Stomach (tissue), 9 donors: Measurements from ENCODE around the gene RGL2. TPM values are rescaled to one million over a fixed set of nuclear protein-coding genes. Genes with fewer than 3 reads are reported as not detected.

Source experiments
- DNase-seq, 2 donors: peaks; one replicate each; pipeline versions ENCODE4 v3.0.0 to v3.0.0-alpha.2; 2013 to 2019
- H3K27ac ChIP-seq, 5 donors: fragments of 200-600 bp in 4 of 5; sonication (generic) in 4 of 5; one replicate each; pipeline ENCODE4 v1.5.1; 2013 to 2019; ENCODE audit warnings: mild to moderate bottlenecking in 1 of 5, moderate library complexity in 1 of 5
- H3K27me3 ChIP-seq, 3 donors: fragments of 200-600 bp; sonication (generic); one replicate each; pipeline ENCODE4 v1.5.1; 2017 to 2019; ENCODE audit warnings: mixed run types in 1 of 3
- H3K36me3 ChIP-seq, 4 donors: fragments of 200-600 bp; sonication (generic); 1 replicate in 3 of 4; 2 replicates in 1 of 4; pipeline ENCODE4 v1.5.1; 2016 to 2019
- H3K4me1 ChIP-seq, 4 donors: fragments of 200-600 bp; sonication (generic); one replicate each; pipeline ENCODE4 v1.5.1; 2016 to 2019
- H3K4me3 ChIP-seq, 4 donors: fragments of 200-600 bp; sonication (generic) in 3 of 4; one replicate each; pipeline ENCODE4 v1.5.1; 2016 to 2019; ENCODE audit warnings: mild to moderate bottlenecking in 1 of 4
- H3K9me3 ChIP-seq, 4 donors: fragments of 200-600 bp; sonication (generic); one replicate each; pipeline ENCODE4 v1.5.1; 2016 to 2019
- CTCF ChIP-seq, 7 experiments: fragments of 450-650 bp in 4 of 7; fragments of 200-600 bp in 3 of 7; sonication (generic) in 3 of 7; IDR thresholded peaks; one replicate each; pipeline ENCODE4 v1.5.1; 2016 to 2019; ENCODE audit warnings: antibody characterized with exemption in 7 of 7, control low read depth in 2 of 7, mild to moderate bottlenecking in 1 of 7
- EP300 ChIP-seq: sonication (generic); formaldehyde crosslinking; IDR thresholded peaks from one replicate; pipeline ENCODE4 v1.6.1; 2017; ENCODE audit warnings: antibody characterized with exemption
- POLR2A ChIP-seq, 4 donors: fragments of 450-650 bp; IDR thresholded peaks; one replicate each; pipeline ENCODE4 v1.6.1; 2016; ENCODE audit warnings: antibody characterized with exemption in 4 of 4, control low read depth in 2 of 4, mild to moderate bottlenecking in 1 of 4, moderate library complexity in 1 of 4
- POLR2AphosphoS5 ChIP-seq, 3 donors: sonication (generic); formaldehyde crosslinking; IDR thresholded peaks; one replicate each; pipeline ENCODE4 v1.6.1; 2016; ENCODE audit warnings: antibody characterized with exemption in 3 of 3
- WGBS, 5 donors: extraction: QIAGEN DNeasy Blood & Tissue Kit in 3 of 5; methylation state at CpG; one replicate each; pipeline versions ENCODE4 v1.1.5 to v1.1.7; 2013 to 2018; 5-methylcytosine and 5-hydroxymethylcytosine counted together
- intact Hi-C: fragments of 100-400 bp; cut with DNase I; formaldehyde crosslinking; loops from one replicate; pipeline ENCODE4 v1.15.1; 2023; ENCODE audit warnings: low total_unique reads
- polyA plus RNA-seq, 3 donors: library from polyadenylated mRNA; stranded (reverse); fragments of 200-250 nt; gene quantifications; one replicate each; pipeline ENCODE4 v1.2.3, GENCODE V29; 2013
- total RNA-seq, 5 donors: library from RNA; depleted of rRNA; stranded (reverse); fragments of >200 nt; gene quantifications; one replicate each; pipeline versions ENCODE4 v1.1.0 to v1.2.3, GENCODE V29; 2014 to 2016
- donor health status: healthy with polysubstance abuse.
- donor health status: Bipolar disorder and iron deficiency.
- donor health status: healthy.

Gene RGL2
- total and polyA plus RNA-seq, 8 donors, result 10.4 to 112 (median 48.5) TPM

- TF ChIP-seq CTCF (IDR thresholded peaks at IDR 0.05) (no peak), POLR2AphosphoS5 (IDR thresholded peaks at IDR 0.05) (no peak), POLR2A (IDR thresholded peaks at IDR 0.05) (no peak), EP300 (no peak)
- Histone ChIP-seq H3K4me3 (no peak overlapping the region), H3K27ac (no peak overlapping the region), H3K4me1 (no peaks in the 10 kb centered on the region), H3K36me3 (no peaks in the 10 kb centered on the region), H3K27me3 (peaks cover 0 to 19% (median 0%) of the 10 kb centered on the region in 3 donors), H3K9me3 (no peaks in the 10 kb centered on the region)
- 57 to 69% (median 66%) methylated on average over 3 of the region's 3 CpGs for WGBS, 5 donors
- DNase-seq, result no peak
- intact Hi-C loops, result loop anchor here (10.0 kb wide), 1 partner anchor 237 kb away; the partner anchor contains the start of gene HLA-DOA
These were observed 56.8 kb downstream of the RGL2 start for GRCh38 chr6:33241968-33242367.

Other genes starting within 250 kb of the RGL2 start
- 100 to 1,000 TPM in 1 of 5 donors, 10 to 100 TPM in 3, under 1 TPM in 1; 0.29 to 171 (median 39.7) TPM for gene HLA-DPA1, start 225.3 kb downstream of the RGL2 start, total RNA-seq
- 10 to 100 TPM; 14.3 to 34.1 (median 23.3) TPM for gene HLA-DPA1, start 225.3 kb downstream of the RGL2 start, polyA plus RNA-seq
- 10 to 100 TPM in 4 of 5 donors, not detected in 1; 10.7 to 46.6 (median 31.9) TPM for gene HLA-DPB1, start 223.0 kb downstream of the RGL2 start, total RNA-seq
- gene HLA-DPB1, start 223.0 kb downstream of the RGL2 start, polyA plus RNA-seq, result 10 to 100 TPM; 48.3 to 62.2 (median 51.1) TPM
- gene COL11A2, start 106.5 kb downstream of the RGL2 start, total RNA-seq, result 1 to 10 TPM in 1 of 5 donors, under 1 TPM in 2, not detected in 2; under 0.01 to 1.5 (median 0.87) TPM
- under 1 TPM in 2 of 3 donors, not detected in 1; 0.19 to 0.88 TPM for gene COL11A2, start 106.5 kb downstream of the RGL2 start, polyA plus RNA-seq
- 10 to 100 TPM in 3 of 5 donors, 1 to 10 TPM in 2; 2.9 to 50.4 (median 10.7) TPM for gene RXRB, start 98.3 kb downstream of the RGL2 start, total RNA-seq
- gene RXRB, start 98.3 kb downstream of the RGL2 start, polyA plus RNA-seq, result 10 to 100 TPM; 15.9 to 32.7 (median 17.3) TPM
- gene SLC39A7, start 98.1 kb downstream of the RGL2 start, total RNA-seq, result 100 to 1,000 TPM in 1 of 5 donors, 10 to 100 TPM in 3, 1 to 10 TPM in 1; 9.3 to 119 (median 75.8) TPM
- gene SLC39A7, start 98.1 kb downstream of the RGL2 start, polyA plus RNA-seq, result 10 to 100 TPM; 33.6 to 59.8 (median 54.5) TPM
- 10 to 100 TPM in 2 of 5 donors, 1 to 10 TPM in 2, not detected in 1; 8.0 to 24.8 (median 14.5) TPM for gene HSD17B8, start 94.3 kb downstream of the RGL2 start, total RNA-seq
- 10 to 100 TPM; 21.5 to 29.9 (median 24.5) TPM for gene HSD17B8, start 94.3 kb downstream of the RGL2 start, polyA plus RNA-seq
- 100 to 1,000 TPM in 1 of 5 donors, 10 to 100 TPM in 4; 14.3 to 140 (median 20.7) TPM for gene RING1, start 90.4 kb downstream of the RGL2 start, total RNA-seq
- gene RING1, start 90.4 kb downstream of the RGL2 start, polyA plus RNA-seq, result 10 to 100 TPM; 35.1 to 45.4 (median 37.4) TPM
- 10 to 100 TPM; 39.7 to 89.3 (median 59.4) TPM for gene VPS52, start 27.1 kb downstream of the RGL2 start, total RNA-seq
- 10 to 100 TPM; 22.6 to 37.2 (median 25.3) TPM for gene VPS52, start 27.1 kb downstream of the RGL2 start, polyA plus RNA-seq
- gene RPS18, start 26.9 kb downstream of the RGL2 start, total RNA-seq, result 1,000 to 10,000 TPM in 4 of 5 donors, 100 to 1,000 TPM in 1; 279 to 3,666 (median 1,718) TPM
- gene RPS18, start 26.9 kb downstream of the RGL2 start, polyA plus RNA-seq, result 1,000 to 10,000 TPM; 4,575 to 9,227 (median 6,928) TPM
- 10 to 100 TPM in 4 of 5 donors, not detected in 1; 10.8 to 42.9 (median 32.6) TPM for gene B3GALT4, start 21.8 kb downstream of the RGL2 start, total RNA-seq
- gene B3GALT4, start 21.8 kb downstream of the RGL2 start, polyA plus RNA-seq, result 10 to 100 TPM in 2 of 3 donors, 1 to 10 TPM in 1; 9.8 to 11.5 (median 10.5) TPM
- 10 to 100 TPM; 42.9 to 72.9 (median 54.5) TPM for gene WDR46, start 9.7 kb downstream of the RGL2 start, total RNA-seq
- 10 to 100 TPM; 47.5 to 65.1 (median 54.4) TPM for gene WDR46, start 9.7 kb downstream of the RGL2 start, polyA plus RNA-seq
- gene PFDN6, start 9.3 kb downstream of the RGL2 start, total RNA-seq, result 10 to 100 TPM in 3 of 5 donors, 1 to 10 TPM in 1, not detected in 1; 9.7 to 32.9 (median 12.8) TPM
- gene PFDN6, start 9.3 kb downstream of the RGL2 start, polyA plus RNA-seq, result 100 to 1,000 TPM; 117 to 265 (median 202) TPM
- gene TAPBP, start 15.1 kb upstream of the RGL2 start, total RNA-seq, result 100 to 1,000 TPM in 2 of 5 donors, 10 to 100 TPM in 3; 29.0 to 242 (median 59.5) TPM
- 10 to 100 TPM; 17.0 to 53.5 (median 37.5) TPM for gene TAPBP, start 15.1 kb upstream of the RGL2 start, polyA plus RNA-seq
- gene ZBTB22, start 18.8 kb upstream of the RGL2 start, total RNA-seq, result 10 to 100 TPM in 4 of 5 donors, 1 to 10 TPM in 1; 1.2 to 45.2 (median 11.9) TPM
- gene ZBTB22, start 18.8 kb upstream of the RGL2 start, polyA plus RNA-seq, result 10 to 100 TPM in 2 of 3 donors, 1 to 10 TPM in 1; 9.8 to 11.8 (median 10.5) TPM
- gene DAXX, start 24.0 kb upstream of the RGL2 start, total RNA-seq, result 100 to 1,000 TPM in 2 of 5 donors, 10 to 100 TPM in 3; 18.2 to 127 (median 59.8) TPM
- 10 to 100 TPM; 27.5 to 31.3 (median 27.5) TPM for gene DAXX, start 24.0 kb upstream of the RGL2 start, polyA plus RNA-seq
- gene KIFC1, start 92.9 kb upstream of the RGL2 start, total RNA-seq, result 10 to 100 TPM in 1 of 5 donors, 1 to 10 TPM in 3, not detected in 1; 4.2 to 15.4 (median 6.7) TPM
- 1 to 10 TPM in 2 of 3 donors, under 1 TPM in 1; 0.46 to 9.9 (median 5.4) TPM for gene KIFC1, start 92.9 kb upstream of the RGL2 start, polyA plus RNA-seq
- 100 to 1,000 TPM in 1 of 5 donors, 10 to 100 TPM in 4; 22.0 to 125 (median 70.0) TPM for gene PHF1, start 112.1 kb upstream of the RGL2 start, total RNA-seq
- 10 to 100 TPM; 56.3 to 99.9 (median 68.7) TPM for gene PHF1, start 112.1 kb upstream of the RGL2 start, polyA plus RNA-seq
- gene CUTA, start 119.2 kb upstream of the RGL2 start, total RNA-seq, result 100 to 1,000 TPM in 3 of 5 donors, 10 to 100 TPM in 2; 12.8 to 203 (median 101) TPM
- gene CUTA, start 119.2 kb upstream of the RGL2 start, polyA plus RNA-seq, result 100 to 1,000 TPM; 162 to 233 (median 165) TPM
- 10 to 100 TPM in 2 of 5 donors, 1 to 10 TPM in 2, under 1 TPM in 1; 0.58 to 78.8 (median 7.7) TPM for gene SYNGAP1, start 121.1 kb upstream of the RGL2 start, total RNA-seq
- gene SYNGAP1, start 121.1 kb upstream of the RGL2 start, polyA plus RNA-seq, result 1 to 10 TPM; 3.9 to 5.6 (median 4.0) TPM
- 1 to 10 TPM in 3 of 5 donors, under 1 TPM in 1, not detected in 1; 0.45 to 7.8 (median 3.1) TPM for gene ZBTB9, start 155.6 kb upstream of the RGL2 start, total RNA-seq
- 1 to 10 TPM; 2.4 to 4.2 (median 2.6) TPM for gene ZBTB9, start 155.6 kb upstream of the RGL2 start, polyA plus RNA-seq